Sigmoid colon (tissue), 4 donors: Measurements from ENCODE around the gene NDUFAF2.

Source experiments
- CTCF ChIP-seq, 4 experiments: fragments of 450-650 bp in 3 of 4; fragments of 200-600 bp in 1 of 4; IDR thresholded peaks; one replicate each; pipeline ENCODE4 v1.5.1; 2016 to 2019; ENCODE audit warnings: antibody characterized with exemption in 4 of 4, mild to moderate bottlenecking in 3 of 4, moderate library complexity in 2 of 4
- EP300 ChIP-seq, 4 donors: sonication (generic); formaldehyde crosslinking; IDR thresholded peaks; one replicate each; pipeline ENCODE4 v1.6.1; 2017; ENCODE audit warnings: antibody characterized with exemption in 4 of 4
- POLR2A ChIP-seq, 2 donors: fragments of 450-650 bp; IDR thresholded peaks; one replicate each; pipeline ENCODE4 v1.6.1; 2016; ENCODE audit warnings: antibody characterized with exemption in 2 of 2, mild to moderate bottlenecking in 2 of 2, moderate library complexity in 2 of 2
- POLR2AphosphoS5 ChIP-seq, 4 donors: sonication (generic); formaldehyde crosslinking; IDR thresholded peaks; one replicate each; pipeline ENCODE4 v1.6.1; 2017; ENCODE audit warnings: antibody characterized with exemption in 4 of 4

GRCh38 chr5:61160497-61160896 lies 215.5 kb downstream of the NDUFAF2 start:
- no peak for TF ChIP-seq CTCF (IDR thresholded peaks at IDR 0.05)
- no peak for TF ChIP-seq POLR2A (IDR thresholded peaks at IDR 0.05)
- TF ChIP-seq EP300 (IDR thresholded peaks at IDR 0.05), result no peak
- no peak for TF ChIP-seq POLR2AphosphoS5 (IDR thresholded peaks at IDR 0.05)
